GM12865 (cell line): Measurements from ENCODE around the gene MIXL1.

Experiments used
- DNase-seq: peaks from one replicate; pipeline ENCODE4 v3.0.0; 2010; ENCODE audit warnings: low read depth
- H3K4me3 ChIP-seq: 2 replicates; pipeline ENCODE4 v1.5.1; 2011; ENCODE audit warnings: mild to moderate bottlenecking, low read depth, low read length, control low read depth
- TF ChIP-seq, protein P1 (sequence below): IDR thresholded peaks from 2 replicates; pipeline ENCODE4 v1.5.1; 2011; ENCODE audit warnings: low read length, control low read depth, low read depth, inconsistent platforms; ENCODE audit not compliant: insufficient read depth; ENCODE audit errors: missing control alignments

Gene MIXL1

DNA sequence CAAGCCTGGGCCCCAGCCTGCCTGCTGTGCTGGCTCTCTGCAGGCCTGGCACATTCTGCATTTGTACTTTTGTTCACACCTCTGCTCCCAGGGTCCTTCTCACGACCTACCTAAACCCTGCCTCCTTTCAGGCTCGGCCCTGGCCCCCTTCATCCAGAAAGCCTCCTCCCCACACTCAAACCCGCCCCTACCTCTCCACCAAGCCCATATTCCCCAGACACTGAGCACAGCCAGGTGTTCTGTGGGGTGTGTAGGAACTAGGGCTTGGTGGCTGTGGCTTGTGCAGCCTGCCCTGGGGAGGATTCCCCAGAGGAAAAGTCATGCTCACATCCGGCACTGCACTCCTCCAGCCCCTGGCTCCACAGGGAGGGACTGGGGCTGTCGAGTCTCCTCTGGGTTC is 8.2 kb upstream of the MIXL1 start:
- H3K4me3 ChIP-seq, result no peak overlapping the region
- DNase-seq, result no peak
- TF ChIP-seq, protein P1, sequence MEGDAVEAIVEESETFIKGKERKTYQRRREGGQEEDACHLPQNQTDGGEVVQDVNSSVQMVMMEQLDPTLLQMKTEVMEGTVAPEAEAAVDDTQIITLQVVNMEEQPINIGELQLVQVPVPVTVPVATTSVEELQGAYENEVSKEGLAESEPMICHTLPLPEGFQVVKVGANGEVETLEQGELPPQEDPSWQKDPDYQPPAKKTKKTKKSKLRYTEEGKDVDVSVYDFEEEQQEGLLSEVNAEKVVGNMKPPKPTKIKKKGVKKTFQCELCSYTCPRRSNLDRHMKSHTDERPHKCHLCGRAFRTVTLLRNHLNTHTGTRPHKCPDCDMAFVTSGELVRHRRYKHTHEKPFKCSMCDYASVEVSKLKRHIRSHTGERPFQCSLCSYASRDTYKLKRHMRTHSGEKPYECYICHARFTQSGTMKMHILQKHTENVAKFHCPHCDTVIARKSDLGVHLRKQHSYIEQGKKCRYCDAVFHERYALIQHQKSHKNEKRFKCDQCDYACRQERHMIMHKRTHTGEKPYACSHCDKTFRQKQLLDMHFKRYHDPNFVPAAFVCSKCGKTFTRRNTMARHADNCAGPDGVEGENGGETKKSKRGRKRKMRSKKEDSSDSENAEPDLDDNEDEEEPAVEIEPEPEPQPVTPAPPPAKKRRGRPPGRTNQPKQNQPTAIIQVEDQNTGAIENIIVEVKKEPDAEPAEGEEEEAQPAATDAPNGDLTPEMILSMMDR, result no peak

DNA sequence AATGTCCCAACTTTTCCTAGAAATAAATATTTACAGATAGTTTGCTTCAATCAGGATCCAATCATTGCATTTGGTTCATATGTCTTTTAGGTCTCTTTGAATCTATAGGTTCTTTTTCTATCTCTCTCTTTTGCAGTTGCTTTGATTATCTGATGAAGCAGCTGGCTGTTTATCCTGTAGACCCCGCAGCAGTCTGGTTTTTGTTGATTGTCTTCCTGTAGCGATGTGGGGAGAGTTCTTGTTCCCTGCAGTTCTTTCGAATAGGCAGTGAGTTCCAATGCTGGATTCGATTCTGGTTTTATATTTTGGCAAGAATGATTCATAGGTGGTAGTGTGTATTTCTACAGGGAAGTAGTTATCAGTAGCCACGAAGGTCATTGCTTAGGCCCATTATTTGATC is 7.4 kb upstream of the MIXL1 start:
- TF ChIP-seq, protein P1, result no peak
- no peak overlapping the region for H3K4me3 ChIP-seq
- no peak for DNase-seq

DNA sequence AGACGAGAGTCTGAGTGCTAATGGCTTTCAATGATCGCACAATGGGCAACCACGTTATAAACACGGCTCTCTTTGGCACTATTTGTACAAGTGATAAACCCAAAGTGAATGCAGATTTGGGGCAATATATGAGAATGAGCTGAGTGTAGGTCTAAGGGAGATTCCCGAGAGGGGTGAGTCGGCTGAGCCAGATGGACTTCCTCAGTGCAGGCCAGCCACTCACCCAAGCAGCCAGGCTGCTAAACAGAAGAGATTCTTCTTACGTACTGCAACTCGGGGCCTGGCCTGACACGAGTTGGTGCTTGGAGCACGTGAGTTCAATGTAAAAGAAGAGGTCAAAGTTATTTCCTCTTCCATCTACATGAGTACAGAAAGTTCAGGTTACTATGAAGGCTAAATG is 6.2 kb upstream of the MIXL1 start:
- no peak for DNase-seq
- TF ChIP-seq, protein P1, result no peak
- H3K4me3 ChIP-seq, result no peak overlapping the region

DNA sequence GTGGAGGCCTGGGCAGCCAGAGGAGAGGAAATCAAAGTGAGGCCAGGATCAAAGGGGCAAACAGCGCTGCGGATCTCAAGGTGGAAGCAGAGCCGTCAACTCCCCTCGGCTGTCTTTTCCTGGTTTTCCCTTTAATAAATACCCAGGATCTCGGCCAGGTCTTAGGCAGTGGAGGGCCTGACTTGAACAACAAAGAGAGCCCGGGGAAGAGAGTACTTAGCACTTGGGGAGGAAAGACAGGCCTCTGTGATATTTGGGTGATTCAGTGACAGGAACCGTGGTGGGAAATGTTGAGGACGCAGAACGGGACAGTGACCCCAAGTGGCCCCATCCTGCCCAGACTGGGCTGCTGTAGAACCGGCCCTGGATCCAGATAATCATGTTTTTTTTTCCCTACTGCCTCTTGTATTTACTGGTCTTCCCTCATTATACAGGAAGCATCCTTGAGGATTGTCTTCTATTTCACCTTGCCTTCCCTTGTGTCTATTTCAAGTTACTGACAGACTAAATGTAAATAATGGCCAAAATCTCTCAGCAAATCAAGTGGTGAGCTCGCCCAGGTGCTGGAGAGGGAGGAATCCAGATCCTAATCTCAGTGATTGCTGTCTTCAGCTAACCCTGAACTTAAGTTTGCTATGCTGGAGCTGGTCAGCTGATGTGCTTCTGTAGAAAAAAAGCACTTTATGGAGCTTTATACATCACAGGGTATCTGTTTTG is 2.8 kb upstream of the MIXL1 start:
- H3K4me3 ChIP-seq, result no peak overlapping the region
- TF ChIP-seq, protein P1, result no peak
- DNase-seq, result no peak

DNA sequence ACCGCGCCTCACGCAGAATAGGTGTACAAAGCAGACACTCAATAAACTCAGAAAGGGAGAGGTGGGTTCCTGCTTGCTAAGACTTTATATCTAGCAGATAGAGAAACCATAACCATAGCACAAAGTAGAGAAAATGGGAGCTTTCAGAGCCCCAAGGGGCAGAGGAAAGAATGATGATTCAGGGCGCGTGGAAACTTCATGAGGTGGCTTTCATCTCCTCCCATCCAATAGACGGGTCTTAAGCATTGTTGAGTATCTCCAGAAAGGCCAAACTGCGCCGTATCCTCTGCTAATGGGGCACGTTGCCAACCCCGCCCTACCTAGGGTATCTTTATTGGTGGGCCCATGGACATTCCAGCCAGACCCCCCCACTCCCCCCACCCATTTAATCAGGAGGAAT is 778 bp upstream of the MIXL1 start:
- TF ChIP-seq, protein P1, result no peak
- no peak overlapping the region for H3K4me3 ChIP-seq
- DNase-seq, result no peak

DNA sequence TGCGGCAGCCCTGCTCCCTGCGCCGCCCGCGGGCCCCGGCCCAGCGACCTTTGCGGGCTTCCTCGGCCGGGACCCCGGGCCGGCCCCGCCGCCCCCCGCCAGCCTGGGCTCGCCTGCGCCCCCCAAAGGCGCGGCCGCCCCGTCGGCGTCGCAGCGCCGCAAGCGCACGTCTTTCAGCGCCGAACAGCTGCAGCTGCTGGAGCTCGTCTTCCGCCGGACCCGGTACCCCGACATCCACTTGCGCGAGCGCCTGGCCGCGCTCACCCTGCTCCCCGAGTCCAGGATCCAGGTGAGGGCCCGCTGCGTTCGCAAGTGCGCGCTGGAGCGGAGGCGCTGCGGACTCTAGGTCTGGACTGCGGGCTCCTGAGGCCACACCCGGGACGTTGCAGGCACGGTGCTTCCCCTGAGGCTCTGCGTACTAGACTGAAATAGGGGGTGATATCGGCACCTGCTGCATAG is 351 bp downstream of the MIXL1 start:
- peak; percentile 64 for DNase-seq
- TF ChIP-seq, protein P1, result peak; percentile 27
- peak overlapping the region; percentile 82 for H3K4me3 ChIP-seq

DNA sequence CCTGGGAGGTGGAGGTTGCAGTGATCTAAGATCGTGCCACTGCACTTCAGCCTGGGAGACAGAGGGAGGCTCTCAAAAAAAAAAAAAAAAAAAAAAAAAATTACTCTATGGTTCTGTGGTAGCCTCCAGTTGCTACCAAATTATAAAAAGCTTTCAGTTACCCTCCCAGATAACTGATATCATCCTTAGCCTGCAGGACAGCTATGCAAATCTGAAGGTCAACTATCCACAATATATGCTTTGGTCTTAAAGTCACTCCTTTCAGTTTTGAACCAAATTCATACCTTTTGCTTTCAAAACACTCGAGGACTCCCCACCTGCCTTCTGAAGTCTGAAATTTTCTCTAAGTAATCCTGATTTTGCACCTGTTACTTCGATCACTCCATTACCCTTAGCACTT is 3.1 kb downstream of the MIXL1 start:
- TF ChIP-seq, protein P1, result no peak
- H3K4me3 ChIP-seq, result no peak overlapping the region
- DNase-seq, result peak; percentile 46
